ENCODE measurements around the gene MRPL51. TPM values are rescaled to one million over a fixed set of nuclear protein-coding genes. Genes with fewer than 3 reads are reported as not detected.
A peak's percentile ranks its signal among the peaks of the same experiment; 100 is the strongest.
"Not testable (repeated sequence)": the region's sequence is repeated elsewhere in the genome, so short reads cannot be mapped to it uniquely, and the experiment has no call there.

The MRPL51 gene
- total RNA-seq, 6 experiments from 2014 or later: 38.2 to 104 (median 80.2) TPM

- Histone ChIP-seq H3K9me3 (no peaks in the 10 kb centered on the region), H3K36me3 (peaks cover 0 to 16% (median 2%) of the 10 kb centered on the region in 4 donors), H3K27me3 (no peaks in the 10 kb centered on the region), H3K27ac (no peak overlapping the region), H3K4me1 (no peaks in the 10 kb centered on the region), H3K4me3 (no peak overlapping the region)
- DNase-seq (no peak), ATAC-seq (no peak)
- intact Hi-C loops (cut with DNase I): no loop called here
- no peak for TF ChIP-seq POLR2A (IDR thresholded peaks at IDR 0.05)
- WGBS (ENCODE audit: insufficient coverage, low coverage, low lambda C conversion rate, missing lambda C conversion rate): 77% methylated on average over 9 of the region's 12 CpGs
These were observed 14.3 kb upstream of the MRPL51 start for GRCh38 chr12:6507102-6507998.

GRCh38 chr12:6500466-6500865 lies 7.4 kb upstream of the MRPL51 start:
- 93% methylated on average over 2 of the region's 2 CpGs for WGBS (ENCODE audit: insufficient coverage, low coverage, low lambda C conversion rate, missing lambda C conversion rate)
- no peak for TF ChIP-seq POLR2A (IDR thresholded peaks at IDR 0.05)
- TF ChIP-seq CTCF (IDR thresholded peaks at IDR 0.05): no peak
- no peak for DNase-seq
- H3K27ac ChIP-seq: no peak overlapping the region
- H3K4me3 ChIP-seq: no peak overlapping the region
- intact Hi-C loops (cut with DNase I): no loop called here
- no peak for ATAC-seq
- H3K9me3 ChIP-seq: no peaks in the 10 kb centered on the region
- H3K4me1 ChIP-seq: peaks cover 0 to under 1% (median 0%) of the 10 kb centered on the region in 4 donors
- H3K27me3 ChIP-seq: no peaks in the 10 kb centered on the region
- peaks cover 0 to 31% (median 0%) of the 10 kb centered on the region in 4 donors for H3K36me3 ChIP-seq

- H3K9me3 ChIP-seq; ATAC-seq; H3K27ac ChIP-seq; H3K27me3 ChIP-seq; DNase-seq; intact Hi-C loops (cut with DNase I); H3K4me3 ChIP-seq: not testable (repeated sequence)
- peaks cover 0 to 18% (median 4%) of the 10 kb centered on the region in 4 donors for H3K4me1 ChIP-seq
- H3K36me3 ChIP-seq: peaks cover 0 to 31% (median 0%) of the 10 kb centered on the region in 4 donors
- WGBS (ENCODE audit: insufficient coverage, low coverage, low lambda C conversion rate, missing lambda C conversion rate): 72% methylated on average over 3 of the region's 3 CpGs
These were observed 4.2 kb upstream of the MRPL51 start for GRCh38 chr12:6497291-6497690.

GRCh38 chr12:6494968-6495367 lies 1.9 kb upstream of the MRPL51 start:
- H3K4me1 ChIP-seq: peaks cover 0 to 20% (median 4%) of the 10 kb centered on the region in 4 donors
- no peak for TF ChIP-seq POLR2A (IDR thresholded peaks at IDR 0.05)
- TF ChIP-seq CTCF (IDR thresholded peaks at IDR 0.05): no peak
- no peak overlapping the region for H3K4me3 ChIP-seq
- H3K27me3 ChIP-seq: no peaks in the 10 kb centered on the region
- peaks cover 0 to 39% (median 0%) of the 10 kb centered on the region in 4 donors for H3K36me3 ChIP-seq
- H3K27ac ChIP-seq: no peak overlapping the region
- DNase-seq (no peak), ATAC-seq (no peak)
- no peaks in the 10 kb centered on the region for H3K9me3 ChIP-seq
- intact Hi-C loops (cut with DNase I): no loop called here
- 91% methylated on average over 1 of the region's 1 CpG for WGBS (ENCODE audit: insufficient coverage, low coverage, low lambda C conversion rate, missing lambda C conversion rate)

- peaks cover 0 to 35% (median 0%) of the 10 kb centered on the region in 4 donors for H3K36me3 ChIP-seq
- 1% methylated on average over 14 of the region's 14 CpGs for WGBS (ENCODE audit: insufficient coverage, low coverage, low lambda C conversion rate, missing lambda C conversion rate)
- H3K4me1 ChIP-seq: peaks cover 0 to 20% (median 4%) of the 10 kb centered on the region in 4 donors
- H3K27me3 ChIP-seq: no peaks in the 10 kb centered on the region
- TF ChIP-seq CTCF (IDR thresholded peaks at IDR 0.05) (no peak), POLR2A (IDR thresholded peaks at IDR 0.05) (no peak)
- ATAC-seq (peak in 2 of 4 donors; percentile 5 to 7), DNase-seq (no peak)
- peak overlapping the region; percentile 60 to 91 (median 76) for H3K4me3 ChIP-seq
- H3K27ac ChIP-seq: peak overlapping the region in 1 of 3 donors; percentile 91
- intact Hi-C loops (cut with DNase I): no loop called here
- no peaks in the 10 kb centered on the region for H3K9me3 ChIP-seq
These were observed 1.2 kb upstream of the MRPL51 start for GRCh38 chr12:6494258-6494743.
